Effector CD4-positive, alpha-beta T cell (primary cell): ENCODE data around the gene ZBTB45.

ENCODE experiments used
- DNase-seq: peaks from one replicate; pipeline ENCODE4 v3.0.0-alpha.2; 2020

ZBTB45 gene

GRCh38 chr19:58538257-58539168 lies 18.9 kb upstream of the ZBTB45 start:
- DNase-seq = no peak

- no peak for DNase-seq
Measured at GRCh38 chr19:58536852-58537798, 17.5 kb upstream of the ZBTB45 start.

GRCh38 chr19:58535857-58536256 lies 16.2 kb upstream of the ZBTB45 start:
- DNase-seq = no peak

- DNase-seq = no peak
Measured at GRCh38 chr19:58531034-58531840, 11.6 kb upstream of the ZBTB45 start.

- no peak for DNase-seq
Measured at GRCh38 chr19:58529405-58529804, 9.8 kb upstream of the ZBTB45 start.

- DNase-seq = no peak
Measured at GRCh38 chr19:58522709-58523108, 3.1 kb upstream of the ZBTB45 start.

GRCh38 chr19:58521651-58522050 lies 2.0 kb upstream of the ZBTB45 start:
- DNase-seq = no peak

GRCh38 chr19:58520257-58520599 lies 618 bp upstream of the ZBTB45 start:
- no peak for DNase-seq

- DNase-seq = peak; percentile 47
Measured at GRCh38 chr19:58519087-58519354, 589 bp downstream of the ZBTB45 start.

- no peak for DNase-seq
Measured at GRCh38 chr19:58518256-58519086, 1.1 kb downstream of the ZBTB45 start.

GRCh38 chr19:58516964-58517833 lies 2.4 kb downstream of the ZBTB45 start:
- DNase-seq = no peak

- DNase-seq = no peak
Measured at GRCh38 chr19:58516246-58516836, 3.3 kb downstream of the ZBTB45 start.

GRCh38 chr19:58515259-58515658 lies 4.4 kb downstream of the ZBTB45 start:
- DNase-seq = no peak

GRCh38 chr19:58514564-58515022 lies 5.0 kb downstream of the ZBTB45 start:
- no peak for DNase-seq

GRCh38 chr19:58513694-58514563 lies 5.7 kb downstream of the ZBTB45 start:
- DNase-seq = peak; percentile 90

GRCh38 chr19:58513213-58513693 lies 6.4 kb downstream of the ZBTB45 start:
- DNase-seq = no peak

GRCh38 chr19:58511353-58512208 lies 8.0 kb downstream of the ZBTB45 start, which contains the start of gene SLC27A5:
Gene SLC27A5, minus strand, starts transcription at chr19:58511992. Its CDS starts 37 bp downstream, at chr19:58511955.
- no peak for DNase-seq
